Glomerular endothelial cell (primary cell): ENCODE results near the gene GPX6. TPM values are rescaled to one million over a fixed set of nuclear protein-coding genes. Genes with fewer than 3 reads are reported as not detected.
"Not testable (repeated sequence)": the region's sequence is repeated elsewhere in the genome, so short reads cannot be mapped to it uniquely, and the experiment has no call there.

Experiments
- DNase-seq: peaks from one replicate; pipeline ENCODE4 v3.0.0-alpha.2; 2011; ENCODE audit warnings: low read depth, low spot score; ENCODE audit errors: extremely low read depth
- total RNA-seq: library from RNA; depleted of rRNA; stranded (reverse); fragments of >200 nt; gene quantifications from 2 replicates; pipeline ENCODE4 v1.2.3, GENCODE V29; 2015

The GPX6 gene
- total RNA-seq, 1 donor from 2014 or later: not detected

DNA sequence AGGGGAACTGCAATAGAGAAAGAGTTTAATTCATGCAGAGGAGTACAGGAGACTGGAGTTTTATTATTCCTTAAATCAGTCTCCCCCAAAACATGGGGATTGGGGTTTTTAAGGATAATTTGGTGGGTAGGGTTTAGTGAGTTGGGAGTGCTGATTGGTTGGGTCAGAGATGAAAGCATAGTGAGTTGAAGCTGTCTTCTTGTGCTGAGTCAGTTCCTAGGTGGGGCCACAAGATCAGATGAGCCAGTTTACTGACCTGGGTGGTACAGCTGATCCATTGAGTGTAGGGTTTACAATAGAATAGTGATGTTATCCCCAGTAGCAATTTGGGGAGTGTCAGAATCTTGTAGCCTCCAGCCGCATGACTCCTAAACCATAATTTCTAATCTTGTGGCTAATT, 29.1 kb downstream of the GPX6 start:
- DNase-seq: no peak

DNA sequence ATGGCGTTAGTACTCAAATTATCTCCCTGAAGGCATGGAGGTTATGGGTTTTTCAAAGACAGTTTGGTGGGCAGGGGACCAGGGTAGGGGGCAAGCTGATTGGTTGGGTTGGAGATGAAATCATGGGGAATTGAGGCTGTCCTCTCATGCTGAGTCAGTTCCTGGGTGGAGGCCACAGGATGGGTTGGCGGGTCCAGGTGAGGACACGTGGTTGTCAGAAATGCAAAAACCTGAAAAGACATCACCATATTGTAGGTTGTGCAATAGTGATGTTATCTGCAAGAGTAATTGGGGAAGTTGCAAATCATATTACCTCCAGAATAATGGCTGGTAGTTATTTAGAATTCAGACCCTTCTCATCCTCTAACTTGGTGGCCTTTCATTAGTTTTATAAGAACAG, 30.1 kb downstream of the GPX6 start:
- no peak for DNase-seq

DNA sequence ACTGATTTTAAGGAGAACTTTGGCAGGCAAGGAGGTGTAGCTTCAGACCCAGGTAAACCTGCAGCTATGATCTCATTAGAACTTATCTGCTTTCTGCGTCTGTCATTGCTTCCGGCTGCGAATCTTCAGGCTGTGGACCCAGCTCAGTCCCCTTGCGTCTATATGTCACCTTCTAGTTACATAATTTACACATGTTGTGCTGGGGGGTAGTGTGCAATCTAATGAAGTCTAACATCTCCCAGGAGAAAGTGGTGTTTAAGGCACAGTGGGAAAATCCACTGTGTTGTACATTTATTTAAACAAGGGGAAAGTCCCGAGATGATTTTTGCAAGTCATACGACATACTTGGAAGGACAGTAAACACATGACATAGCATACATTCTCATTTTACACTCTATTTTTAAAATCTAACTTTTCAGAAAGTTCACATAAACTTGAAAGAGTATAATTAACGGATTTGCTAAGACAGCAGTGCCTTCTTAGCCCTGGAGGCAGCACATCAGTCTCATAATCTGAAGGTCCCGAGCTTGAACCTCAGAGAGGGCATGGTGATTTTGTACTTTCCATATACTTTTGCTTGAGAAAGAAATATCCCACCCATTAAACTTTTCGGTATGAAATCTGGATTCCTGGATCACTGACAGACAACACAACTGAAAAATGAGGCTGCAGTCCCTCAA, 35.2 kb downstream of the GPX6 start:
- no peak for DNase-seq

DNA sequence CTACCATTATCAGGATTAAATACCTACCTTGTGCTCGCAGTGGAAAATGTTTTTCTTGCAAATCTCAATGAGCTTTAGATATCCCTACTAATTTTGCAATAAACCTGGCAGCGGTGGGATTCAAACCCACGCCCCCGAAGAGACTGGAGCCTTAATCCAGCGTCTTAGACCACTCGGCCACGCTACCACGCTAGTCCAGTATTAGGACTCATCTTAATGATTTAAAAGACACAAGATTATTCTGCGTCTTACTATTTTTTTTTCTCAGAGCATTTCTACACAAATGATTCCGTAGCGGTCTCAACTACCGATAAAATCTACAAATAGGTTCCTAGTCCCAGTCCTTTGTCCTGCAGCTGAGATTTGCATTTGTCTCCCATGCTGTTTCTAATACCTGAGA, 37.1 kb downstream of the GPX6 start:
- DNase-seq: no peak

DNA sequence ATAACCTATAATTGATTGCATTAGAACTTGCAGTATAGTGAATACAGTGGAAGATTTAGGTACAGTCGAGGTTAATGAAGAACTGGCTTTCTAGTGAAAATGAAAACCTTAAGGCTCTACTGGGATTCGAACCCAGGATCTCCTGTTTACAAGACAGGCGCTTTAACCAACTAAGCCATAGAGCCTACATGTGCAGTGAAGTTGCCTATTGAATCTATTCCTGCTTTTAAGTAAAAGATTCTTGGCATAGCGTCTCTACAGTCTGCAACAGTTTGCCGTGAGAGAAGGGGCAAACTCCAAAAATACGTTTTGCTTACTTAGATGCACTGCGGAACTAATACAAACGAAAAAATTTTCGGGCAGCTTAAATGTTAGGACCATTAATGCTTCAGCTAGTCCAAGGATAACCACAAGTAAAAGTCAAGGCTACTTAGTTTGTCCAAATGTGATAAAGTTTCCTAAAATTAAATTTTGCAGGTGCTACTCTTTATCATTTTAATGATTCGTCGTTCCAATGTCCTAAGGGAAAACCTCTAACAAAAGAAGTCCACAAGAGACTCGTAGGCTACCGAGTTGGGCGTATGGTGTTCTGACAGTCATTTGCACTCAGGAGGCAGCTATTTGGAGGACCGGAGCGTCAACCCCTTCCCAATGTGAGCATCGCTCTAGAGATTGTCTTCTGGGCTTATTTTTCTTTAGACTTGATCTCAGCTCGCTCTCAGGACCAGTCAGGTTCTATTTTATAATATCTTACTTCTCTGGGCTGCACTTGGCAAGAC, 41.0 kb downstream of the GPX6 start:
- DNase-seq: peak; percentile 72

DNA sequence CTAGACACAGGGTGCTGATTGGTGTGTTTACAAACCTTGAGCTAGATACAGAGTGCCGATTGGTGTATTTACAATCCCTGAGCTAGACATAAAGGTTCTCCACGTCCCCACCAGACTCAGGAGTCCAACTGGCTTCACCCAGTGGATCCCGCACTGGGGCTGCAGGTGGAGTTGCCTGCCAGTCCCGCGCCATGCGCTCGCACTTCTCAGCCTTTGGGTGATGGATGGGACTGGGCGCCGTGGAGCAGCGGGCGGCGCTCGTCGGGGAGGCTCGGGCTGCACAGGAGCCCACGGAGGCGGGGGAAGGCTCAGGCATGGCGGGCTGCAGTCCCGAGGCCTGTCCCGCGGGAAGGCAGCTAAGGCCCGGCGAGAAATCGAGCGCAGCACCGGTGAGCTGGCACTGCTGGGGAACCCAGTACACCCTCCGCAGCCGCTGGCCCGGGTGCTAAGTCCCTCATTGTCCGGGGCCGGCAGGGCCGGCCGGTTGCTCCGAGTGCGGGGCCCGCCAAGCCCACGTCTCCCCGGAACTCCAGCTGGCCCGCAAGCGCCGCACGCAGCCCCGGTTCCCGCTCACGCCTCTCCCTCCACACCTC, 46.3 kb downstream of the GPX6 start:
- DNase-seq: not testable (repeated sequence)

DNA sequence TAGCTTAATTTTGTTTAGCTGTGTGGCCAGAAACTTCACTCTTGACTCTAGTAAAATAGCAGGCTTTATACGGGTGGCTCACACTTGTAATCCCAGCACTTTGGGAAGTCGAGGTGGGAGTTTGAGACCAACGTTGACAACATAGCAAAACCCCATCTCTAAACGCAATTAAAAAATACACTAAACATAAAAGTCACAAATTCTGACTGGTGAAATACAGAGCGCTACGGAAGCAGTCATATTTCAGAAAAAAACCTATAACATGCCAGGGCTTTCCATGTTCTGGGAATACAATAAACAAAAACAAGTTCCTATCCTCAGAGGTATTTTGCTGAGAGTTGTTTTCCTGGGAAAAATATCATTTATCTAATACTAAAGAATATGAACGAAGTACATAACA, 47.5 kb downstream of the GPX6 start:
- no peak for DNase-seq

DNA sequence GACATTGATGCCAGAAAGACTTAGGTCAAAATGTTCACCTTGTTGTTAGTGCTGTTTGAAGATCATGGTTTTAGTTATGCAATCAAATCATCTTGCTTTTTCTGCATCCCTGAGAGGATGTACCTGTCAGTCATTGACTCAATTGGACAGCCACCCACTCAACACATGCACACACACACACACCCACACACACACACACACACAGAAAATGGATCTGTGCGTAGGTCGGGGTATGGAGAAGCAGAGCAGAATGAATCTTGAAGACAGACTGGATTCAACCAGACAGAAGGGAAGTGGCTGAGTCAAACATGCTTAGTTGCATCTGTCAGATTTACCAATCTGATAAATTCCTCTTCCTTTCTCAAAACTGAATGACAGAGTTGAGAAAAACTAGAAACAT, 53.2 kb downstream of the GPX6 start:
- DNase-seq: no peak

DNA sequence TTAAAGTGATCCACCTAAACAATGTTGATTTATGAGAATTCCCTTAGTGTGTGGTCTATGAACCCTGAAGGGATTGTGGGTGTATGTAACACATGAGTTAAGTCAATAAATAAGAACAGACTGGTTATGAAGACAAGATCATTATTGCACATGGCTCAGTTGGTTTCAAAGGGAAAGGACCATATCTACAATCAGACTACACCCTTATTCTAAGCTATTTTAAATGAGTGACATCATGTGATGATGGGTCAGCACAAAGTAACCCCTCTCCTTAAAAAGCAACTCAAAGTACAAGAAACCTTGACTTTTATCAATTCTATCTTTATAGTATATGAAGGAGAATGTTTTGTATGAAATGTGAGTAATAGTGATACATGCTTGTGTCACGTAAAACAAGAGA, 57.0 kb downstream of the GPX6 start:
- no peak for DNase-seq

Other genes starting within 250 kb of the GPX6 start
- 9.7 and 11.1 TPM in 2 replicates for gene ZSCAN26, start 248.7 kb downstream of the GPX6 start, total RNA-seq
- 7.5 and 9.1 TPM in 2 replicates for gene PGBD1, start 234.2 kb downstream of the GPX6 start, total RNA-seq
- 16.9 and 19.7 TPM in 2 replicates for gene ZSCAN31, start 179.6 kb downstream of the GPX6 start, total RNA-seq
- 4.6 and 5.7 TPM in 2 replicates for gene ZKSCAN3, start 165.8 kb downstream of the GPX6 start, total RNA-seq
- gene ZSCAN12, start 116.0 kb downstream of the GPX6 start, total RNA-seq: 2.5 and 4.8 TPM in 2 replicates
- gene ZSCAN23, start 72.3 kb downstream of the GPX6 start, total RNA-seq: 1.2 and 2.0 TPM in 2 replicates
- not detected in 2 replicates for gene GPX5, start 10.1 kb upstream of the GPX6 start, total RNA-seq